Prostate gland (tissue), 2 donors: ENCODE measurements around the gene PTPRT. TPM values are rescaled to one million over a fixed set of nuclear protein-coding genes. Genes with fewer than 3 reads are reported as not detected.

Experiments
- DNase-seq: peaks from one replicate; pipeline ENCODE4 v3.0.0-alpha.2; 2019; ENCODE audit warnings: low spot score
- H3K27ac ChIP-seq, 2 donors: fragments of 200-600 bp; sonication (generic); 2 replicates each; pipeline ENCODE4 v1.5.1; 2017 to 2019
- H3K27me3 ChIP-seq: fragments of 200-600 bp; sonication (generic); replicated peaks from 2 replicates; pipeline ENCODE4 v1.5.1; 2019; ENCODE audit not compliant: insufficient read depth
- H3K36me3 ChIP-seq, 2 donors: fragments of 200-600 bp; sonication (generic); 1 replicate in 1 of 2; 2 replicates in 1 of 2; pipeline versions ENCODE4 v1.5.1 to v1.8.1; 2017 to 2019
- H3K4me1 ChIP-seq: fragments of 200-600 bp; sonication (generic); replicated peaks from 2 replicates; pipeline ENCODE4 v1.5.1; 2019
- H3K4me3 ChIP-seq, 2 donors: fragments of 200-600 bp; sonication (generic); 2 replicates each; pipeline ENCODE4 v1.5.1; 2017 to 2019
- H3K9me3 ChIP-seq: fragments of 200-600 bp; sonication (generic); 2 replicates; pipeline ENCODE4 v1.5.1; 2017
- POLR2A ChIP-seq: fragments of 450-650 bp; IDR thresholded peaks from one replicate; pipeline ENCODE4 v1.6.1; 2016; ENCODE audit warnings: antibody characterized with exemption, mild to moderate bottlenecking
- POLR2AphosphoS5 ChIP-seq: sonication (generic); formaldehyde crosslinking; IDR thresholded peaks from one replicate; pipeline ENCODE4 v1.6.1; 2017; ENCODE audit warnings: antibody characterized with exemption
- WGBS: methylation state at CpG from one replicate; pipeline ENCODE4 v1.1.5; 2018; 5-methylcytosine and 5-hydroxymethylcytosine counted together
- intact Hi-C: fragments of 100-400 bp; cut with DNase I; formaldehyde crosslinking; loops from one replicate; pipeline ENCODE4 v1.14.2; 2022
- total RNA-seq, 2 donors: library from RNA; depleted of rRNA; stranded (reverse); fragments of >200 nt; gene quantifications; one replicate each; pipeline ENCODE4 v1.1.0, GENCODE V29; 2016
- TF ChIP-seq, protein P1 (sequence below), 4 experiments: fragments of 200-600 bp in 2 of 4; fragments of 450-650 bp in 2 of 4; sonication (generic) in 2 of 4; IDR thresholded peaks; 1 replicate in 3 of 4; 2 replicates in 1 of 4; pipeline ENCODE4 v1.5.1; 2016 to 2019; ENCODE audit warnings: antibody characterized with exemption in 4 of 4, mild to moderate bottlenecking in 2 of 4, moderate library complexity in 2 of 4

PTPRT gene
- total RNA-seq, 2 donors from 2014 or later = 1.5 to 3.5 TPM

- Histone ChIP-seq H3K36me3 (no peaks in the 10 kb centered on the region), H3K27me3 (no peaks in the 10 kb centered on the region), H3K9me3 (no peaks in the 10 kb centered on the region), H3K4me1 (no peaks in the 10 kb centered on the region), H3K27ac (no peak overlapping the region), H3K4me3 (no peak overlapping the region)
- 84% methylated on average over 5 of the region's 5 CpGs for WGBS
- intact Hi-C loops = no loop called here
- DNase-seq = no peak
- TF ChIP-seq, protein P1, sequence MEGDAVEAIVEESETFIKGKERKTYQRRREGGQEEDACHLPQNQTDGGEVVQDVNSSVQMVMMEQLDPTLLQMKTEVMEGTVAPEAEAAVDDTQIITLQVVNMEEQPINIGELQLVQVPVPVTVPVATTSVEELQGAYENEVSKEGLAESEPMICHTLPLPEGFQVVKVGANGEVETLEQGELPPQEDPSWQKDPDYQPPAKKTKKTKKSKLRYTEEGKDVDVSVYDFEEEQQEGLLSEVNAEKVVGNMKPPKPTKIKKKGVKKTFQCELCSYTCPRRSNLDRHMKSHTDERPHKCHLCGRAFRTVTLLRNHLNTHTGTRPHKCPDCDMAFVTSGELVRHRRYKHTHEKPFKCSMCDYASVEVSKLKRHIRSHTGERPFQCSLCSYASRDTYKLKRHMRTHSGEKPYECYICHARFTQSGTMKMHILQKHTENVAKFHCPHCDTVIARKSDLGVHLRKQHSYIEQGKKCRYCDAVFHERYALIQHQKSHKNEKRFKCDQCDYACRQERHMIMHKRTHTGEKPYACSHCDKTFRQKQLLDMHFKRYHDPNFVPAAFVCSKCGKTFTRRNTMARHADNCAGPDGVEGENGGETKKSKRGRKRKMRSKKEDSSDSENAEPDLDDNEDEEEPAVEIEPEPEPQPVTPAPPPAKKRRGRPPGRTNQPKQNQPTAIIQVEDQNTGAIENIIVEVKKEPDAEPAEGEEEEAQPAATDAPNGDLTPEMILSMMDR (IDR thresholded peaks at IDR 0.05) = no peak
- TF ChIP-seq POLR2A (no peak), POLR2AphosphoS5 (no peak)
Observed at GRCh38 chr20:42972591-42972990, 217.1 kb downstream of the PTPRT start.

GRCh38 chr20:42968746-42969145 lies 221.0 kb downstream of the PTPRT start:
- intact Hi-C loops = no loop called here
- H3K27me3 ChIP-seq = no peaks in the 10 kb centered on the region
- H3K27ac ChIP-seq = no peak overlapping the region
- H3K4me3 ChIP-seq = no peak overlapping the region
- H3K36me3 ChIP-seq = no peaks in the 10 kb centered on the region
- WGBS = 93% methylated on average over 9 of the region's 9 CpGs
- H3K4me1 ChIP-seq = no peaks in the 10 kb centered on the region
- no peak for TF ChIP-seq POLR2A
- TF ChIP-seq, protein P1 (IDR thresholded peaks at IDR 0.05) = no peak
- TF ChIP-seq POLR2AphosphoS5 = no peak
- DNase-seq = no peak
- no peaks in the 10 kb centered on the region for H3K9me3 ChIP-seq

GRCh38 chr20:42963796-42964195 lies 225.9 kb downstream of the PTPRT start:
- Histone ChIP-seq H3K27me3 (no peaks in the 10 kb centered on the region), H3K27ac (no peak overlapping the region), H3K9me3 (no peaks in the 10 kb centered on the region), H3K36me3 (no peaks in the 10 kb centered on the region), H3K4me1 (no peaks in the 10 kb centered on the region), H3K4me3 (no peak overlapping the region)
- intact Hi-C loops = no loop called here
- TF ChIP-seq, protein P1 (IDR thresholded peaks at IDR 0.05) = no peak
- TF ChIP-seq POLR2AphosphoS5 (no peak), POLR2A (no peak)
- no peak for DNase-seq
- 69% methylated on average over 2 of the region's 2 CpGs for WGBS

DNA sequence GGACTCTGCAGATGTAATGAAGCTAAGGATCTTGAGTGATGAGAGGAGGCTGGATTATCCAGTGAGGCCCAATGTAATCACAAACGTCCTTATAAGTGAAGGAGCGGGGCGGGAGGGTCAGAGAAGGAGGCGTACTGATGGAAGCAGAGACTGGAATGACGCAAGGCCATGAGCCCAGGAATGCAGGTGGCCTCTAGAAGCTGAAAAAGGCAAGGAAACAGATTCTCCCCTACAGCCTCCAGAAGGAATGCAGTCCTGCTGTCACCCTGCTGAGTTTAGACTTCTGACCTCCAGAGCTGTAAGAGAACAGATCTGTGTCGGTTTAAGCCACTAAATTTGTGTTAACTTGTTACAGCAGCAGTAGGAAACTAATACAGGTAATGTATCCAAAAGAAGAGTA lies 227.9 kb downstream of the PTPRT start:
- H3K4me3 ChIP-seq = no peak overlapping the region
- H3K36me3 ChIP-seq = no peaks in the 10 kb centered on the region
- no peak for DNase-seq
- WGBS = 86% methylated on average over 6 of the region's 6 CpGs
- no peak for TF ChIP-seq POLR2AphosphoS5
- TF ChIP-seq, protein P1 (IDR thresholded peaks at IDR 0.05) = no peak
- no peak for TF ChIP-seq POLR2A
- no peaks in the 10 kb centered on the region for H3K9me3 ChIP-seq
- no peak overlapping the region for H3K27ac ChIP-seq
- intact Hi-C loops = no loop called here
- H3K27me3 ChIP-seq = no peaks in the 10 kb centered on the region
- no peaks in the 10 kb centered on the region for H3K4me1 ChIP-seq

DNA sequence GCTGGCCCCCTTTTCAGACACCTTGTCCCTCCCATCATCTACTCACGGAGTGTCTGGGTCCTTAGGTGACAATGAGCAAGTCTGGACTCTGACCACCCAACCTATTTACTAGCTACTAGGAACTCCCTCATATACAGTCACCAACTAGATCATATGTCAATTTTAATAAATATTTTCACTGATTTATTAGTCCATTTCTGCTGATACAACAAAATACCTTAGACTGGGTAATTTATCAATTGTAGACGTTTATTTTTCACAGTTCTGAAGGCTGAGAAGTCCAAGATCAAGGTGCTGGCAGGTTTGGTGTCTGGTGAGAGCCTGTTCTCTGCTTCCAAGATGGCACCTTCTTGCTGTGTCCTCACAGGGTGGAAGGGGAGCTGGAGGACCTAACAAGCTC lies 229.7 kb downstream of the PTPRT start:
- intact Hi-C loops = no loop called here
- DNase-seq = no peak
- no peaks in the 10 kb centered on the region for H3K36me3 ChIP-seq
- H3K4me3 ChIP-seq = no peak overlapping the region
- H3K9me3 ChIP-seq = no peaks in the 10 kb centered on the region
- no peaks in the 10 kb centered on the region for H3K4me1 ChIP-seq
- 67% methylated on average over 2 of the region's 2 CpGs for WGBS
- H3K27ac ChIP-seq = no peak overlapping the region
- TF ChIP-seq POLR2A (no peak), POLR2AphosphoS5 (no peak)
- TF ChIP-seq, protein P1 (IDR thresholded peaks at IDR 0.05) = no peak
- H3K27me3 ChIP-seq = no peaks in the 10 kb centered on the region
